Thoracic aorta (tissue), 2 donors: ENCODE data around the gene CNOT4. TPM values are rescaled to one million over a fixed set of nuclear protein-coding genes. Genes with fewer than 3 reads are reported as not detected.
"Not testable (repeated sequence)": the region's sequence is repeated elsewhere in the genome, so short reads cannot be mapped to it uniquely, and the experiment has no call there.

Experiments
- ATAC-seq: fragments of 150-250 bp; one replicate; pipeline ENCODE4 v1.8.0; 2017; ENCODE audit warnings: low read depth; ENCODE audit not compliant: insufficient number of reproducible peaks, low FRiP score
- DNase-seq: peaks from one replicate; pipeline ENCODE4 v3.0.0-alpha.2; 2020; ENCODE audit warnings: low spot score
- H3K27ac ChIP-seq, 2 donors: fragments of 200-600 bp; sonication (generic); 1 replicate in 1 of 2; 2 replicates in 1 of 2; pipeline ENCODE4 v1.5.1; 2016; ENCODE audit warnings: mild to moderate bottlenecking in 2 of 2, moderate library complexity in 2 of 2
- H3K27me3 ChIP-seq: fragments of 200-600 bp; sonication (generic); replicated peaks from 2 replicates; pipeline ENCODE4 v1.6.0; 2016; ENCODE audit warnings: mild to moderate bottlenecking; ENCODE audit not compliant: insufficient read depth
- H3K36me3 ChIP-seq: fragments of 200-600 bp; sonication (generic); one replicate; pipeline ENCODE4 v1.5.1; 2016
- H3K4me1 ChIP-seq, 2 donors: fragments of 200-600 bp; sonication (generic); 1 replicate in 1 of 2; 2 replicates in 1 of 2; pipeline versions ENCODE4 v1.5.1 to v1.6.0; 2016; ENCODE audit warnings: low read depth in 2 of 2, mild to moderate bottlenecking in 1 of 2; ENCODE audit not compliant: control insufficient read depth in 1 of 2
- H3K4me3 ChIP-seq: fragments of 200-600 bp; sonication (generic); 2 replicates; pipeline ENCODE4 v1.5.1; 2016; ENCODE audit warnings: mild to moderate bottlenecking
- H3K9me3 ChIP-seq: fragments of 200-600 bp; sonication (generic); 2 replicates; pipeline ENCODE4 v1.5.1; 2016
- CTCF ChIP-seq: fragments of 200-600 bp; sonication (generic); IDR thresholded peaks from one replicate; pipeline ENCODE4 v1.5.1; 2019; ENCODE audit warnings: antibody characterized with exemption
- total RNA-seq, 2 donors: library from RNA; depleted of rRNA; stranded (reverse); fragments of >200 nt; gene quantifications; one replicate each; pipeline versions ENCODE4 v1.1.0 to v1.2.3, GENCODE V29; 2016

Gene CNOT4
- total RNA-seq, 2 donors from 2014 or later: 19.5 to 22.4 TPM

- TF ChIP-seq CTCF: no peak
- ATAC-seq (no peak), DNase-seq (no peak)
- H3K4me1 ChIP-seq: no peaks in the 10 kb centered on the region
- H3K36me3 ChIP-seq: peaks cover 6% of the 10 kb centered on the region
- H3K27ac ChIP-seq: no peak overlapping the region
- no peaks in the 10 kb centered on the region for H3K9me3 ChIP-seq
- no peak overlapping the region for H3K4me3 ChIP-seq
- no peaks in the 10 kb centered on the region for H3K27me3 ChIP-seq
Measured at GRCh38 chr7:135361788-135362187, 148.1 kb downstream of the CNOT4 start.

- ATAC-seq: no peak
- Histone ChIP-seq H3K27me3 (no peaks in the 10 kb centered on the region), H3K9me3 (no peaks in the 10 kb centered on the region), H3K27ac (no peak overlapping the region), H3K36me3 (peaks cover 6% of the 10 kb centered on the region), H3K4me3 (no peak overlapping the region), H3K4me1 (no peaks in the 10 kb centered on the region)
- no peak for TF ChIP-seq CTCF
- no peak for DNase-seq
Measured at GRCh38 chr7:135359615-135360014, 150.3 kb downstream of the CNOT4 start.

- Histone ChIP-seq H3K4me1 (no peaks in the 10 kb centered on the region), H3K27me3 (no peaks in the 10 kb centered on the region), H3K36me3 (no peaks in the 10 kb centered on the region), H3K4me3 (no peak overlapping the region), H3K9me3 (no peaks in the 10 kb centered on the region), H3K27ac (no peak overlapping the region)
- TF ChIP-seq CTCF: no peak
- ATAC-seq: no peak
- DNase-seq: no peak
Measured at GRCh38 chr7:135355377-135356048, 154.4 kb downstream of the CNOT4 start.

DNA sequence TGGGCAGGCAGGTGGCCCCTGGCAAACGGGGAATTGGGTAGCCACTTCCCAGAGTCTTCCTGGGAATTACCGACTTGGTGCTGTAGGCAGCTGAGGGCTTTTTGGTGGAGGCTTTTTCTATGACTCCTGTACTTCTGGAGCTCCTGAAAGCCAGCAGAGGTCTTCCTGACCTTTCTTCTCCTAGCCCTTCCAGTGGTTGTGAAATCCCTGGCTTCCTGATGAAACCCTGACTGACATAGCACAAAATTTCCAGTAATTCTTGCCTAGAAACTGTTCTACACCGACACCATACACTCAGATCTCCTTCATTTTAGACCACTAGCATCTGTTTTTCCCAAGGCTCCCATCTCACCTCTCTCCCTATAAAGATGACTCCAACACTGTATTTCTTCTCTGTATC is 156.1 kb downstream of the CNOT4 start:
- ATAC-seq (no peak), DNase-seq (no peak)
- no peak for TF ChIP-seq CTCF

DNA sequence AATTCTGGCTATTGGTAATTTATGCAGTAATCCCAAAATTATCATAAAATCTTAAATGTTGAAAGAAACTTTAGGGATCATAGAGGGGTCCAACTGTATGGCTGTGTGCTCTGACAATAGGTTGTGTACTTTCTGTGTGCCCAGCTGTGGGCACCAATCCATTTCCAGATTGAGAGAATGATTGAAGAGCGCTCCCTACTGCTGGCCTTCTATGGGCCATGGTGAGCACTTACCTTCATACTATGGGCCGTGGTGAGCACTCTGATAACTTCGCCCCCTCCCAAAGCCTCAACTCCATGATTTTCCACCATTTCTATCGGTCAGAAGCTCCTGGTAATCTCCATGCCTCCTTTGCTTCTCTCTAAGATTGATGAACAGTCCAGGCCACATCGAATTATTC is 157.6 kb downstream of the CNOT4 start:
- ATAC-seq: no peak
- Histone ChIP-seq H3K36me3 (no peaks in the 10 kb centered on the region), H3K27me3 (no peaks in the 10 kb centered on the region), H3K27ac (no peak overlapping the region), H3K4me3 (no peak overlapping the region), H3K9me3 (no peaks in the 10 kb centered on the region), H3K4me1 (no peaks in the 10 kb centered on the region)
- DNase-seq: no peak
- no peak for TF ChIP-seq CTCF

More for the DNA sequence above, 156.1 kb downstream of the CNOT4 start:
- H3K27me3 ChIP-seq: no peaks in the 10 kb centered on the region
- no peaks in the 10 kb centered on the region for H3K36me3 ChIP-seq
- H3K4me1 ChIP-seq: no peaks in the 10 kb centered on the region
- no peaks in the 10 kb centered on the region for H3K9me3 ChIP-seq
- H3K4me3 ChIP-seq: no peak overlapping the region
- H3K27ac ChIP-seq: no peak overlapping the region

DNA sequence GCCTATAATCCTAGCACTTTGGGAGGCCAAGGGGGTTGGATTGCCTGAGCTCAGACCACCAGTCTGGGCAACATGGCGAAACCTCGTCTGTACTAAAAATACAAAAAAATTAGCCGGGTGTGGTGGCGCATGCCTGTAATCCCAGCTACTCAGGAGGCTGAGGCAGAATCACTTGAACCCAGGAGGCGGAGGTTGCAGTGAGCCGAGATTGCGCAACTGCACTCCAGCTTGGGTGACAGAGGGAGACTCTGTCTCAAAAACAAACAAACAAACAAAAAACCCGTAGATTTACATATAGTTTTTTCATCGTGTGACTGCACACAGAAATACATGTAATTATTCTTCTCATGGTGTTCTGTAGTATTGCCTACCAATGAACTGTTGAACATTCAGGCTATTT is 158.8 kb downstream of the CNOT4 start:
- ATAC-seq, H3K36me3 ChIP-seq, H3K27me3 ChIP-seq, DNase-seq, H3K9me3 ChIP-seq, H3K4me3 ChIP-seq, H3K27ac ChIP-seq, H3K4me1 ChIP-seq: not testable (repeated sequence)
